Mucosa of stomach (tissue), 1 donor: ENCODE results near the gene NEGR1.

Experiments
- H3K27me3 ChIP-seq: one replicate; pipeline ENCODE4 v1.7.0; 2013; ENCODE audit warnings: mild to moderate bottlenecking, low read length; ENCODE audit not compliant: control insufficient read depth, insufficient read depth
- H3K36me3 ChIP-seq: one replicate; pipeline ENCODE4 v1.7.0; 2013; ENCODE audit warnings: low read length; ENCODE audit not compliant: control insufficient read depth, insufficient read depth
- H3K4me1 ChIP-seq: one replicate; pipeline ENCODE4 v1.7.0; 2013; ENCODE audit warnings: mild to moderate bottlenecking, low read length; ENCODE audit not compliant: control insufficient read depth, insufficient read depth
- H3K4me3 ChIP-seq: one replicate; pipeline ENCODE4 v1.7.0; 2013; ENCODE audit warnings: low read length
- H3K9ac ChIP-seq: one replicate; pipeline ENCODE4 v1.7.0; 2013; ENCODE audit warnings: mild to moderate bottlenecking, low read length, moderate library complexity
- H3K9me3 ChIP-seq: one replicate; pipeline ENCODE4 v1.7.0; 2013; ENCODE audit warnings: mild to moderate bottlenecking, low read length, moderate library complexity; ENCODE audit not compliant: control insufficient read depth
- donor health status: Pancreatic carcinoma.

Gene NEGR1

DNA sequence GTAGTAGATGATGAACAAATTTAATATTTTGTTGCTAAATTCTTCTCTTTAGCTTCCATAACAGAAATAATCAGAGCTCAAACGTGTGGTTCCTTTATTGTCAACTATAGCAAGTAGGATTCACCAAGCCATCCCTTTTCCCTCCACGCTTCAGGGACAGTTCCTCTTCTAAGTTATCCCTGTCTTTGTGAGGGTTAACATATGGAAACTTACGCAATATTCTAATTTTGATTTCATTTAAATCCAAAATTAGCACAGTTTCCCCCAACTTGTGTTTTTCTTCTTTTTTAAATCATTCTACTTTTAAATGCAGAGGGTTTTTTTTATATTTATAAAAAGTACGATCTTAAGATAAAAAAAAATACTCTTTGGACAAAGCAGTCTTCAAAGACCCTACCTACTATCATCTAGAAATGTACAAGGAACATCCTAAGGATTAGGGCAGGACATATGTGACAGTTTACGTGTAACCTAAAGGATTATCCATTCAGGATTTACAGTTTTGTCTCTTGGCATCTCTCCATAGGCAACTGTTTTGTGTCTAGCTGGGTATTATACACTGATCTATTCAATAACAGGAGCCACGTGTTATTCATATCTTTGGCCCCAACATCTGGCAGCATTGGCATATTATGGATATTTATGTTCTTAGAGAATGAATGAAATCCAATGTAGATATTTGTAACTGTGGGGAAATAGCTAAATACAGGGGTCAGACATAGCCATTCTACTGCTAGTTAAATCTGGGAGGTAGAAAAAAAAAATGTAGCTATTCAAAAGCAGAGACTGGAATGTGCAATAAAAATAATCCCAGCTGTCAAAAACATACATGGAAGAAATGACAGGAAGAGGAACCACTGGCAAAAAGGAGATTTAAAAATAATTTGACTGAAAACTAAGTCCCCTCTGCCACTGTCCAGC, 272.9 kb downstream of the NEGR1 start:
- H3K9me3 ChIP-seq, result no peaks in the 10 kb centered on the region
- H3K4me3 ChIP-seq, result no peak overlapping the region
- H3K36me3 ChIP-seq, result no peaks in the 10 kb centered on the region
- no peak overlapping the region for H3K9ac ChIP-seq
- H3K4me1 ChIP-seq, result no peaks in the 10 kb centered on the region
- H3K27me3 ChIP-seq, result no peaks in the 10 kb centered on the region

DNA sequence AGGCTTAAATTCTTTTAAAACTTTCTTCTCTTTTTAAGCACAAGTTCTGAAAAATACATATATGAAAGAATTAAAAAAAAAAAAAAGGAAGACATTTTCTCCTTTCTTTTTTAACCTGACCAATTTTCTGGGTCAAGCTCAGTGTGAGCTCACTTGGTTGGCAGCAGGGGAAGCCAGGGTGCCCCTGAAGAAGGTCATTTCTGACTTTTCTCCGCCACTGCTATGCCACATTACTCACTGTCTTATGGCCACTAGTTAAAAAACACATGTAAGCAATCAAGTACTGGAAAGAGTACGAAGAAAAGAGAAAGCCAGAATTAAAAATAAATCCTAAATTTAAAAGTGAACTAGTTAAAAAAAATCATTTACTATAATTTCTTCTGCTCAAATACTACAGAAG, 275.0 kb downstream of the NEGR1 start:
- H3K9ac ChIP-seq, result no peak overlapping the region
- H3K27me3 ChIP-seq, result no peaks in the 10 kb centered on the region
- no peaks in the 10 kb centered on the region for H3K4me1 ChIP-seq
- H3K36me3 ChIP-seq, result no peaks in the 10 kb centered on the region
- H3K9me3 ChIP-seq, result no peaks in the 10 kb centered on the region
- H3K4me3 ChIP-seq, result no peak overlapping the region

DNA sequence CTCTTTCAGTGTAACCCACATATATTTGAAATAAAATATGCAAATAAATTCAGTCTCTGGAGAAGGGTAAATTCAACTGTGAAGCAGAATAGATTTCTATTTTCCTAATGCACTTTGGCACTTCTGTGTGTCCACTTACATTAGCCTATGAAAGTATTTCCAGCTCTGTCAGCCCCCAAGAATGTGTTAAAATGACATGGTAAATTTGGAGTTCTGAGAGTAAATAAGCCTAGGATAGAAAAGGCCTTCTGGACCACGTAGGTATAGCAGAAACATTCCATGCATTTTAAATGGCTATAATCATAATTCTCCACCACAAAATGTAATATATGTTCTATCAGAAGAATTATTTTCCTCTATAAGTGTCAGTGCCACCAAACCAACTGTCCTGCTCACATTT, 276.2 kb downstream of the NEGR1 start:
- H3K9ac ChIP-seq, result no peak overlapping the region
- H3K9me3 ChIP-seq, result no peaks in the 10 kb centered on the region
- H3K27me3 ChIP-seq, result no peaks in the 10 kb centered on the region
- no peaks in the 10 kb centered on the region for H3K36me3 ChIP-seq
- H3K4me1 ChIP-seq, result no peaks in the 10 kb centered on the region
- H3K4me3 ChIP-seq, result no peak overlapping the region

DNA sequence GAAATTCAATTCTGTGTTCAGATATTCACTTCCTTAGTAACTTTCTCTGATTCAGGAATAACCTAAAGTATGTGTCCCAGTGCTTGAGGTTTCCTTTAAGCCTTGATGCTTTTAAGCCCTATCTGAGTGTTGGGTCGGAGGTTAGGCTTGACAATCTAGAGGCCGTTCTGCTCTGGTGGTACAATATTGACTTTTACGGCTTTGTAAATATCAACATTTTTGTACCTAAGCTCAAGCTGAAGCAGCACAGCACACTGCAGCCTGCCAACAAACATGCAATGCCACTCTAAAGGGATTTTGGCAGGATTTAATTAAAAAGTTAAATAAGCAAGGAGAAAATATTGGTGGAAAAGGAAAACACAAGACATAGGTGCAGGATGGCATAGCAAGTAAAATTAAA, 279.2 kb downstream of the NEGR1 start:
- no peaks in the 10 kb centered on the region for H3K9me3 ChIP-seq
- H3K4me1 ChIP-seq, result no peaks in the 10 kb centered on the region
- no peaks in the 10 kb centered on the region for H3K36me3 ChIP-seq
- H3K4me3 ChIP-seq, result no peak overlapping the region
- H3K9ac ChIP-seq, result no peak overlapping the region
- H3K27me3 ChIP-seq, result no peaks in the 10 kb centered on the region

DNA sequence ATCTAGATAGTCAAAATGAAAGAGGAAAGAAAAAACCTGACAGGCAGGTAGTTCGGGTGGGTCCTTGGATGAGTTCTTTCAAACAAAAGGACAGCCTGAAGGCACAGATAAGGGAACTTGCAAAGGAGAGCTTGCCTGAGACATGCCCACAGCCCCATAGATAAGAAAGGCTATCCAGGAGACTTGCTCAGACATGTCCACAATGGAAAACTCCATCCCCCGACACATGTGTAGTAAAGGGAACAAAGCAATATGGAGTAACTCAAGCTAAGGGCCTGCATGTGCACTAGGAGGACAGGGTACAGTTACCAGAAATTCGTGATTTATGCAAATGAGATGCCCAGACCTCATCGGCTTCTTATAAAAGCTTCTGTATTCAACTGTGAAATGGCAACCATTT, 281.5 kb downstream of the NEGR1 start:
- Histone ChIP-seq H3K9ac (no peak overlapping the region), H3K27me3 (no peaks in the 10 kb centered on the region), H3K36me3 (no peaks in the 10 kb centered on the region), H3K9me3 (no peaks in the 10 kb centered on the region), H3K4me1 (no peaks in the 10 kb centered on the region), H3K4me3 (no peak overlapping the region)

DNA sequence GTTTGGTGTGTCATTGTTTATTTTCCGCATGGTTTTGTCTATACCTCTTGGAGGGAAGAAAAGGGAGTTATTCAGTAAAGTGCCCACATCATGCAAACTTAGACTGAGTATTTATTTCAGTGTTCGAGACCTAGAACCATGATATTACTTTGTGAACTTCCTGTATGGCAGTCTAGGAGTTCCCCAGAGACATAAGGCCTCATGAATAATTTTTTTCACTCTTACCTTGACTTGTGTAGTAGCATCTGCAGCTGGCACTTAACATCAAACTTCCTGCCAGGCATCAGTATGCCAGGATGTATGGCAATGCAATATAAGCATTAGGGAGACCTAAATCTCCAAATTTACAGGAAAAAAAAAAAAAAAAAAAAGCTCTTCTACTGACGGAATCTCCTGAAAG, 287.7 kb downstream of the NEGR1 start:
- Histone ChIP-seq H3K9me3 (no peaks in the 10 kb centered on the region), H3K4me1 (no peaks in the 10 kb centered on the region), H3K4me3 (no peak overlapping the region), H3K36me3 (no peaks in the 10 kb centered on the region), H3K9ac (no peak overlapping the region), H3K27me3 (no peaks in the 10 kb centered on the region)

DNA sequence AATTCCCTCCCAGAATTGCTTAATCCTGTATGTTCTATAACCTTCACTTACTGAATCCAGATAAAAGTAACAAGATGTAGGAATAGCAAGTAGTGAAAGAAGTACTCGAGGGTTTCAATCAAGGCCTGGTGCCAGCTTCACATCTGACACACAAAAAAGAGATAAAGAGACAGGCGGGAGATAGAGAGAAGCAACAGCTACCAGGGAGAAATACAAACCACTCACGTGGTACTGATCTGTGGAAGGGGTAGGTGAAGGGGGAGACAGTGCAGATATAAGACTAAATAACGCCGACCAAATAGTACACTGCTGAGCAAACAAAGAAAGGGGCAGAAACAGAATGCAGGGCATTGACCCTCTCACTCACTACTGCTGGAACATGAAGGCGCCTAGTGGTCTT, 295.2 kb downstream of the NEGR1 start:
- no peaks in the 10 kb centered on the region for H3K36me3 ChIP-seq
- H3K4me3 ChIP-seq, result no peak overlapping the region
- no peaks in the 10 kb centered on the region for H3K4me1 ChIP-seq
- H3K9me3 ChIP-seq, result no peaks in the 10 kb centered on the region
- no peak overlapping the region for H3K9ac ChIP-seq
- H3K27me3 ChIP-seq, result no peaks in the 10 kb centered on the region

DNA sequence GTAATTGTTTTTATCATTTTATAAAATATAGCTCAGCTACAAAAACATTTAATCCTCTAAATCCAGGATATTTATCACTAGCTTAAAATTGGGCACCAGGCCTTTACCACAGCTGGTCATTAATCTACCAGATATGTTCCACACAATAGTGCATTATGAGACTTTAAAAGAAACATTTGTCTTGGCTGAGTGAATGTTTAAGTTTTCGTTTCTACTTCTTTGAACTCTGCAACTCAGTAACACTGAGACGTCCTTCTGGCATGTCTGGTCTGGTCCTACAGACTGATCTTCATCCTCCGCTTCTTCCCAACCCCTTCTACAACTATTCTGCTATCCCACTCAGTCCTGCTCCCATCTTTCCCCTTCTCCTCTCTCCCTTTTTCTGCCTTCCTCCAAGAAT, 296.2 kb downstream of the NEGR1 start:
- Histone ChIP-seq H3K4me3 (no peak overlapping the region), H3K9ac (no peak overlapping the region), H3K4me1 (no peaks in the 10 kb centered on the region), H3K36me3 (no peaks in the 10 kb centered on the region), H3K27me3 (no peaks in the 10 kb centered on the region), H3K9me3 (no peaks in the 10 kb centered on the region)

DNA sequence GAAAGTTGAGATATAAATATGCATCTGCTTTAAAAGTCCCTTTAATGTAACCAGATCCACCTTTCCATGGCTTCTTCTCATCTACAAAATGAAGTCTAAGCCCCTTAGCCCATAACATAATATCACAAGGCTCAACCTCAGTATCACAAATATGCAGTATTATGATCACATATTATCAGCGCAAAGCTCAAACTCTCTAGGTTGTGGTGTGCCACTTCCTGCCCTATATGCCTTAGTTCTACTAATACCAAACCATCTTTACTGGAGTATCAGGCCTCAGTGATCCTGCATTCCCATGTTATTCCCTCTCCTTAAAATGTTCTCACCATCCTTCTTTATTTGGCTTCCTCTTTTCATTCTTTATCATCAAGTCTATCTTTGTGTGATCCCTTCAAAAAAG, 301.8 kb downstream of the NEGR1 start:
- no peaks in the 10 kb centered on the region for H3K36me3 ChIP-seq
- no peaks in the 10 kb centered on the region for H3K27me3 ChIP-seq
- no peaks in the 10 kb centered on the region for H3K4me1 ChIP-seq
- H3K9ac ChIP-seq, result no peak overlapping the region
- no peak overlapping the region for H3K4me3 ChIP-seq
- H3K9me3 ChIP-seq, result no peaks in the 10 kb centered on the region

DNA sequence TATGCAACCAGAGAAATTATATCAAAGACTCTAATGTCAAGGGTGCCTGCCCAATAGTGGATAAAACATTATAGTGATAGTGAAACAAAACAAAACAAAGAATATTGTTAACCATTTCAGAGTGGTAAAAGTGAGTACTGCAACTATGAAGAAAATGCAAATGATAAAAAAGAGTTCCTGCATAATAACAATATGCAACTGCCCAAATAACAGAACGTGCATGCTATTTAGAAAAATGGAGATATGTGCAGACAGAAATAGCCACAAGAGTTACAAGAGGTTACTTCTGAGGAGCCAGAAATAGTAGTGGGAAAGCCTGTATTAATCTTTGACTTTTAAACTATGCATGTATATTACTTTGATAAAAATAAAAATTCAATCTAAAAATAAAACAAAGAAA, 302.5 kb downstream of the NEGR1 start:
- Histone ChIP-seq H3K9ac (no peak overlapping the region), H3K4me1 (no peaks in the 10 kb centered on the region), H3K36me3 (no peaks in the 10 kb centered on the region), H3K27me3 (no peaks in the 10 kb centered on the region), H3K9me3 (no peaks in the 10 kb centered on the region), H3K4me3 (no peak overlapping the region)

DNA sequence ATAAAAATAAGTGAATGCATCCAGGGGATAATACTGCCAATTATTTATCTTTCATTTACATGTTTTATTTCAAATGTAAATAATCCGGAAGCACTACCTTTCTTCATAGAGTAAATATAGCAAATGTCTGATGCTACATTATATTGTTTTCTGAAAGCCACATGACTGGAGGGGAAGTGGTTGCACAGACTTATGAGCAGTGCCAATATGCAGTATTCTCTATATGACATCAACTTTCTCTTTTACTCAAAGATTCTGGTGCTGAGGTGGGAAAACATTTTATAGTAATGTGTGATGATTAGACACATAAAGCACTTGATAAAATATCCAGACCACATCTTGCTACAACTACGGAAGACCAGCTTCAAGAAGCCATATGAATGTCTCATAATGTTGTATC, 314.7 kb downstream of the NEGR1 start:
- no peaks in the 10 kb centered on the region for H3K9me3 ChIP-seq
- H3K36me3 ChIP-seq, result no peaks in the 10 kb centered on the region
- H3K27me3 ChIP-seq, result no peaks in the 10 kb centered on the region
- no peak overlapping the region for H3K9ac ChIP-seq
- H3K4me1 ChIP-seq, result no peaks in the 10 kb centered on the region
- no peak overlapping the region for H3K4me3 ChIP-seq

DNA sequence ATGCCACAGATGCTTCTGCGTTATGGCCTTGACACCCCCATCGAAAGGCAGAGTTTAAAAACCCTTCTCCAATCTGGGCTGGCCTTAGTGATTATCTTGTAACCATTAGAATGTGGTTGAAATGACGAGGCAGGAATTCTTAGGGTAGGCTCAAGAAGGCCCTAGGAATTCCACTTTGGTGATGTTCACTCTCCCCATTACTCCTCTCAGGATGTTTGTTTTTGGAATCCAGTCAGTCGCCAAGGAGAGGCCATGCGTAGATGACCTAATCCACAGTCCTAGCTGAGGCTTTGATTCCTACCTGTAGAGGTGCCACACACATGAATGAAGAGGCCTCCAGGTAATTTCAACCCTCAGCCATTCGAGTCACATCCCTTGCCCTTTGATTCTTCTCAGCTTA, 318.2 kb downstream of the NEGR1 start:
- Histone ChIP-seq H3K9ac (no peak overlapping the region), H3K27me3 (no peaks in the 10 kb centered on the region), H3K36me3 (no peaks in the 10 kb centered on the region), H3K4me1 (no peaks in the 10 kb centered on the region), H3K4me3 (no peak overlapping the region), H3K9me3 (no peaks in the 10 kb centered on the region)
